Measurements from ENCODE around the gene TUBB1. TPM values are rescaled to one million over a fixed set of nuclear protein-coding genes. Genes with fewer than 3 reads are reported as not detected.

The TUBB1 gene
- total and polyA plus RNA-seq, 2 experiments from 2014 or later: 0.03 TPM; not detected in 1

GRCh38 chr20:59026904-59027740 lies 7.9 kb downstream of the TUBB1 start:
- peaks cover 17% of the 10 kb centered on the region for H3K4me1 ChIP-seq (ENCODE audit: low read depth)
- no peak overlapping the region for H3K27ac ChIP-seq
- no peak for TF ChIP-seq CTCF (IDR thresholded peaks at IDR 0.05; ENCODE audit: low read depth, low read length)
- no peak for DNase-seq (ENCODE audit: low read depth in 1 of 2, low spot score in 1 of 2)
- H3K4me3 ChIP-seq: no peak overlapping the region
- H3K27me3 ChIP-seq: no peaks in the 10 kb centered on the region
- H3K9me3 ChIP-seq (ENCODE audit: low read depth): no peaks in the 10 kb centered on the region
- peaks cover 41% of the 10 kb centered on the region for H3K36me3 ChIP-seq

- Histone ChIP-seq H3K4me3 (no peak overlapping the region), H3K4me1 (ENCODE audit: low read depth) (peaks cover 17% of the 10 kb centered on the region), H3K9me3 (ENCODE audit: low read depth) (no peaks in the 10 kb centered on the region), H3K36me3 (peaks cover 41% of the 10 kb centered on the region), H3K27ac (no peak overlapping the region), H3K27me3 (no peaks in the 10 kb centered on the region)
- DNase-seq (ENCODE audit: low read depth in 1 of 2, low spot score in 1 of 2): peak in 1 of 2 donors; percentile 65
- no peak for TF ChIP-seq CTCF (IDR thresholded peaks at IDR 0.05; ENCODE audit: low read depth, low read length)
These were observed 8.6 kb downstream of the TUBB1 start for GRCh38 chr20:59027741-59028320.

- DNase-seq (ENCODE audit: low read depth in 1 of 2, low spot score in 1 of 2): no peak
- Histone ChIP-seq H3K4me1 (ENCODE audit: low read depth) (peaks cover 24% of the 10 kb centered on the region), H3K36me3 (peaks cover 38% of the 10 kb centered on the region), H3K27ac (no peak overlapping the region), H3K9me3 (ENCODE audit: low read depth) (no peaks in the 10 kb centered on the region), H3K27me3 (no peaks in the 10 kb centered on the region), H3K4me3 (peak overlapping the region; percentile 1)
- no peak for TF ChIP-seq CTCF (IDR thresholded peaks at IDR 0.05; ENCODE audit: low read depth, low read length)
These were observed 9.6 kb downstream of the TUBB1 start for GRCh38 chr20:59028812-59029211.

- no peak for TF ChIP-seq CTCF (IDR thresholded peaks at IDR 0.05; ENCODE audit: low read depth, low read length)
- no peak for DNase-seq (ENCODE audit: low read depth in 1 of 2, low spot score in 1 of 2)
- no peaks in the 10 kb centered on the region for H3K9me3 ChIP-seq (ENCODE audit: low read depth)
- peak overlapping the region; percentile 82 for H3K4me3 ChIP-seq
- no peak overlapping the region for H3K27ac ChIP-seq
- H3K36me3 ChIP-seq: peaks cover 35% of the 10 kb centered on the region
- H3K4me1 ChIP-seq (ENCODE audit: low read depth): peaks cover 24% of the 10 kb centered on the region
- no peaks in the 10 kb centered on the region for H3K27me3 ChIP-seq
These were observed 11.8 kb downstream of the TUBB1 start for GRCh38 chr20:59030911-59031563.

- Histone ChIP-seq H3K27ac (peak overlapping the region; percentile 90), H3K36me3 (peaks cover 35% of the 10 kb centered on the region), H3K4me1 (ENCODE audit: low read depth) (peaks cover 24% of the 10 kb centered on the region), H3K9me3 (ENCODE audit: low read depth) (no peaks in the 10 kb centered on the region), H3K27me3 (no peaks in the 10 kb centered on the region), H3K4me3 (peak overlapping the region; percentile 82)
- peak in 1 of 2 donors; percentile 10 for DNase-seq (ENCODE audit: low read depth in 1 of 2, low spot score in 1 of 2)
- TF ChIP-seq CTCF (IDR thresholded peaks at IDR 0.05; ENCODE audit: low read depth, low read length): no peak
These were observed 12.4 kb downstream of the TUBB1 start for GRCh38 chr20:59031564-59032022.
